ENCODE data around the gene PTPN11. TPM values are rescaled to one million over a fixed set of nuclear protein-coding genes. Genes with fewer than 3 reads are reported as not detected.

Gene PTPN11
- polyA plus RNA-seq, 2 of the 4 experiments (the other 2 are of a cell fraction), result 78.6 to 194 TPM

GRCh38 chr12:112430929-112431328, 12.2 kb downstream of the PTPN11 start:
- WGBS (ENCODE audit: missing lambda C conversion rate), result 76% methylated on average over 5 of the region's 5 CpGs
- DNase-seq (ENCODE audit: low read depth in 1 of 2, low spot score in 1 of 2) (no peak), ATAC-seq (peak in 1 of 2 experiments; percentile 35; a peak in 2 of 6 replicates), FAIRE-seq (no peak)
- Histone ChIP-seq H3K4me2 (no peak overlapping the region), H3K27ac (no peak overlapping the region), H3K4me1 (no peaks in the 10 kb centered on the region), H3K4me3 (no peak overlapping the region), H3K9me3 (no peaks in the 10 kb centered on the region)
- no peak for TF ChIP-seq SREBF2 (IDR thresholded peaks at IDR 0.05)
- no peak for TF ChIP-seq RNF2 (IDR thresholded peaks at IDR 0.05; ENCODE audit: borderline replicate concordance, low read depth)
- no peak for TF ChIP-seq CHD2 (IDR thresholded peaks at IDR 0.05; ENCODE audit: low read length, partially characterized antibody)
- TF ChIP-seq HMGXB4 (CRISPR knock-in tag; IDR thresholded peaks at IDR 0.05; ENCODE audit: borderline replicate concordance), result no peak
- TF ChIP-seq NPAS2 (CRISPR knock-in tag; IDR thresholded peaks at IDR 0.05; ENCODE audit: borderline replicate concordance), result no peak
- no peak for TF ChIP-seq CBX8 (IDR thresholded peaks at IDR 0.05)
- no peak for TF ChIP-seq NFE2L2 (conservative IDR thresholded peaks at IDR 0.05; ENCODE audit: low read length)
- no peak for TF ChIP-seq ZNF302 (CRISPR knock-in tag; IDR thresholded peaks at IDR 0.05)
- no peak for TF ChIP-seq PBX3 (IDR thresholded peaks at IDR 0.05)
- TF ChIP-seq HOXB5 (CRISPR knock-in tag; IDR thresholded peaks at IDR 0.05), result no peak
- no peak for TF ChIP-seq POLR2AphosphoS2 (conservative IDR thresholded peaks at IDR 0.05; ENCODE audit: low read length)
- TF ChIP-seq CBX2 (IDR thresholded peaks at IDR 0.05; ENCODE audit: borderline replicate concordance, low read depth), result no peak
- no peak for TF ChIP-seq JUNB (IDR thresholded peaks at IDR 0.05)
- no peak for TF ChIP-seq ATOH8 (CRISPR knock-in tag; IDR thresholded peaks at IDR 0.05; ENCODE audit: low read depth)
- TF ChIP-seq HES2 (IDR thresholded peaks at IDR 0.05), result no peak
- no peak for TF ChIP-seq HOXB13 (CRISPR knock-in tag; IDR thresholded peaks at IDR 0.05; ENCODE audit: low read depth)
- no peak for TF ChIP-seq CTCF (IDR thresholded peaks at IDR 0.05)
- CTCF ChIA-PET, result interaction anchor here (0.6 to 1.7 kb wide), 2 partner anchors 9 to 228 kb away, joined by 3 to 8 read pairs; no protein-coding TSS in a partner anchor
- POLR2A ChIA-PET, result no interaction called here

- ChIA-PET CTCF (no interaction called here), POLR2A (interaction anchor here (0.7 kb wide), 1 partner anchor 371 kb away, joined by 4 read pairs; no protein-coding TSS in a partner anchor)
- no peaks in the 10 kb centered on the region for H3K9me3 ChIP-seq
- no peak overlapping the region for H3K4me3 ChIP-seq
- DNase-seq (ENCODE audit: low read depth in 1 of 2, low spot score in 1 of 2) (no peak), FAIRE-seq (no peak), ATAC-seq (no peak)
- no peak overlapping the region for H3K4me2 ChIP-seq
- no peaks in the 10 kb centered on the region for H3K4me1 ChIP-seq
- no peak overlapping the region for H3K27ac ChIP-seq
- 98% methylated on average over 3 of the region's 3 CpGs for WGBS (ENCODE audit: missing lambda C conversion rate)
- no peak for TF ChIP-seq MAX (IDR thresholded peaks at IDR 0.05)
Measured at GRCh38 chr12:112431965-112432364, 13.2 kb downstream of the PTPN11 start.

GRCh38 chr12:112433551-112433950, 14.8 kb downstream of the PTPN11 start:
- DNase-seq (ENCODE audit: low read depth in 1 of 2, low spot score in 1 of 2) (no peak), FAIRE-seq (no peak), ATAC-seq (no peak)
- ChIA-PET POLR2A (no interaction called here), CTCF (no interaction called here)
- WGBS (ENCODE audit: missing lambda C conversion rate), result 100% methylated on average over 2 of the region's 2 CpGs
- Histone ChIP-seq H3K9me3 (no peaks in the 10 kb centered on the region), H3K27ac (no peak overlapping the region), H3K4me3 (no peak overlapping the region), H3K4me1 (no peaks in the 10 kb centered on the region), H3K4me2 (no peak overlapping the region)
- no peak for TF ChIP-seq SMC3 (IDR thresholded peaks at IDR 0.05)
- TF ChIP-seq RARB (CRISPR knock-in tag; IDR thresholded peaks at IDR 0.05), result no peak
- no peak for TF ChIP-seq FOSL2 (IDR thresholded peaks at IDR 0.05)
- TF ChIP-seq FOSL2 (CRISPR knock-in tag; IDR thresholded peaks at IDR 0.05), result no peak
- TF ChIP-seq HEYL (CRISPR knock-in tag; IDR thresholded peaks at IDR 0.05), result no peak
- TF ChIP-seq HOXB5 (CRISPR knock-in tag; IDR thresholded peaks at IDR 0.05), result no peak
- TF ChIP-seq CHD2 (IDR thresholded peaks at IDR 0.05; ENCODE audit: low read length, partially characterized antibody), result no peak
- no peak for TF ChIP-seq RCOR1 (IDR thresholded peaks at IDR 0.05; ENCODE audit: low read depth, low read length)
- TF ChIP-seq EHF (CRISPR knock-in tag; IDR thresholded peaks at IDR 0.05), result no peak
- TF ChIP-seq EP300 (IDR thresholded peaks at IDR 0.05), result no peak
- no peak for TF ChIP-seq NPAS2 (CRISPR knock-in tag; IDR thresholded peaks at IDR 0.05; ENCODE audit: borderline replicate concordance)
- no peak for TF ChIP-seq RFX5 (IDR thresholded peaks at IDR 0.05)
- TF ChIP-seq FOXS1 (CRISPR knock-in tag; IDR thresholded peaks at IDR 0.05), result no peak
- no peak for TF ChIP-seq POLR2A (IDR thresholded peaks at IDR 0.05; ENCODE audit: low read length)
- no peak for TF ChIP-seq KDM1A (IDR thresholded peaks at IDR 0.05; ENCODE audit: low read depth)
